NAMALWA (cell line): ENCODE data around the gene ABHD16A.

ENCODE experiments used
- DNase-seq: peaks from one replicate; pipeline ENCODE4 v3.0.0-alpha.2; 2015; ENCODE audit warnings: low spot score

Gene ABHD16A

DNA sequence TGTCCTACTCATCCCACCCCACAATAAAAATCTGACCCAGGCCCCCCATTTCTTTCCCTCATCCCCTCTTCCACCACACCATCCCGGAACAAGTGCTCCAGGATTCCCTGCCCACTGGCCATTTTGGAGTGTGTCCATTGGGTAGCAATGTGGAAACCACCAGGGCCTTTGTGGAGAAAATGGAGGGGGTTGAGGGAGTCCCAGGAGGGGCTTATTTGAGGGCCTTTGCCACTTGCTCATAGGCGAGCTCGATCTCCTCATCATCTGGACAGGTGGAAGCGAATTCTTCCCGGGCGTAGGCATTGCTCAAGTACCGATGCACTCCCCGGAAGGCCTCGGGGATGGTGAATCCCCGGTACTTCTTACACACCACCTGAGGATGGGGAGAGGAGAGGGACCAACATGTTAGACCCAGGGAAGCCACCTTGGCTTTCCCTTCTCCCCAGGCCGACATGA, 27.5 kb upstream of the ABHD16A start:
- DNase-seq: no peak

DNA sequence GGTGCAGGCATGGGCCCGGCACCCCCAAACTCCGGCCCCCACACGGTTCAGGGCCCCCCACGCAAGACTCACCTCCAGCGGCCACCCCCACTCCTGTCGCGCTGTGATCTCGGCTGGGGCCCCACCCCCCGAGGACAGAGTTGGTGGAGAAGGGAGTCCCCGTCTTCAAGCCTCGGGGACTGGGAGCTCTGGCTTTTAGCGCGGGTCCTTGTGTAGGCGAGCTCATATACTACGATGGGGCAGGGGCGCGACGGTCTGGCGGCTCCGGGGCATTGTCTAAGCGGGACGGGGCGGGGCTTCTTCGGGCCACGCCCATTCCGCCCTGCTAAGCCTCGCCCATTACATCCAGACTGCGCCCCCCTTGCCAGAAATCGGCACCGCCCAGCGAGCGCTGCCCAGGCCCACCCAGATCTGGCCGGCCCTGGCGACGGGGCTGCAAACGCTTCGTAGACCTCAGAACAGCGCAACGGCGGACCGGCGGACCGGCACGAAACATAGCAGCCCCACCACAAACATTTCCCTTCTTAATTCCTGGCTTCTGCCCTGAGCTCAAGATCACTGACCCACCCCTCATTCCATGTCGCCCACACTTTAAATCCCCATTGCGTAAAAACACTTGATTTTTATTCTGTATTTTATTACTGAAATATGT, 27.0 kb upstream of the ABHD16A start:
- DNase-seq: peak; percentile 71

DNA sequence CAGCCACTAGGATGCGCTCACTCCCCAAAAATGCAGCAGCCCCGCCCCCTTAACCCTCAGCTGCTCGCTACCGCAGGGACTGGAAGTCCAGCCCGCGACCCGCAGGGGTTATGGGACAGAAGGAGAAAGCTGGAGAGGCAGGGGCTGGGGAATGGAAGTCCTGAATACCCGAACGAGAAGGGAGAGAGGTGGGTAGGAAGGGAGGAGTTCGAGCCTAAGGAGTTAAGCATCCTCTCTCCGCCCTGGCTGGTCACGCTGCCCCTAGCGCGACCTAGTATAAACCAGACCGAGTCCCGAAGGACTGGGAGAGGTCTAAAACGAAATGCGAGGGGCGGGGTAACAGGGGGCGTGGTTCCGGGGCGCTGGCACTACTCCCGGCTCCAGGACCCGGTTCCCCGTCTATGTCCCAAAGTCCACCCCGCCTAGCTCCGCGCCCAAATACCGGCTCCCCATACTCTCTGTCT, 26.4 kb upstream of the ABHD16A start:
- peak; percentile 85 for DNase-seq

DNA sequence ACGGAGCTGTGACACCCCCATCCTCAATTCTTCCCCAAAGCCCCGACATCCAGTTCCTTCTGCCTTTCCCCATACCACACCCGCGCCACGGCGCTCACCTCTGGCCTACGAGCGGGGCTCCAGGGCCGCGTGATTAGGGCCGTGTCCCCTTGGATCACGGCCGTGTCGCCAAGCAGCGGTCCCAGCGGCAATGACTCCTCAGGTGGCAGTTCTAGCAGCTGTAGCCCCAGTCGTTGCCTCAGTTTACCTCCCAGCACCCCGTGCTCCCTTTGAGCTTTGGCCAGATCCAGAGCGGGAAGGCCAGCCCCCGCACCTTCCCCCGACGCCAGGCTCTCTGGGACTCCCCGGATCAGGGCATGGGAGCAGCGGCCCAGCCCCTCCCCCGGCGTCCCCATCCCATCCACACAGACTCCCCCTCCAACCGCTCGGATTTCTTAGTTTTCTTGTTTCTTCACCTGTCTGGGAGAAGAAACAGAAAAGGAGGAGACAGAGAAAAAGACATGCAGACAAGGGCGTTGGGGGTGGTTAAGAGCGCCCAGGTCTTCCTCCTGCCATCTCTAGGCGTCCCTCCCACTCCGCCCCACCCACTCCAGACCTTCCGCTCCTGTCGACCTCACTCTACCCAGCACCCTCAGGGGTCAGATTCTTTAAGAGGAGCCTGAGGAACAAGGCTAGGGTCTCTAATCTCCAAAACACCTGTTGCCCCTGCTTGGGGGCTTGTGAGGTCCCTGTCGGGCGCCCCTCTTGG, 25.8 kb upstream of the ABHD16A start, which contains the start of gene DDAH2:
Gene DDAH2, minus strand, starts transcription at position 533 of the 748 bp plus-strand sequence. Its CDS starts 138 bp downstream, at position 395.
- DNase-seq: no peak

DNA sequence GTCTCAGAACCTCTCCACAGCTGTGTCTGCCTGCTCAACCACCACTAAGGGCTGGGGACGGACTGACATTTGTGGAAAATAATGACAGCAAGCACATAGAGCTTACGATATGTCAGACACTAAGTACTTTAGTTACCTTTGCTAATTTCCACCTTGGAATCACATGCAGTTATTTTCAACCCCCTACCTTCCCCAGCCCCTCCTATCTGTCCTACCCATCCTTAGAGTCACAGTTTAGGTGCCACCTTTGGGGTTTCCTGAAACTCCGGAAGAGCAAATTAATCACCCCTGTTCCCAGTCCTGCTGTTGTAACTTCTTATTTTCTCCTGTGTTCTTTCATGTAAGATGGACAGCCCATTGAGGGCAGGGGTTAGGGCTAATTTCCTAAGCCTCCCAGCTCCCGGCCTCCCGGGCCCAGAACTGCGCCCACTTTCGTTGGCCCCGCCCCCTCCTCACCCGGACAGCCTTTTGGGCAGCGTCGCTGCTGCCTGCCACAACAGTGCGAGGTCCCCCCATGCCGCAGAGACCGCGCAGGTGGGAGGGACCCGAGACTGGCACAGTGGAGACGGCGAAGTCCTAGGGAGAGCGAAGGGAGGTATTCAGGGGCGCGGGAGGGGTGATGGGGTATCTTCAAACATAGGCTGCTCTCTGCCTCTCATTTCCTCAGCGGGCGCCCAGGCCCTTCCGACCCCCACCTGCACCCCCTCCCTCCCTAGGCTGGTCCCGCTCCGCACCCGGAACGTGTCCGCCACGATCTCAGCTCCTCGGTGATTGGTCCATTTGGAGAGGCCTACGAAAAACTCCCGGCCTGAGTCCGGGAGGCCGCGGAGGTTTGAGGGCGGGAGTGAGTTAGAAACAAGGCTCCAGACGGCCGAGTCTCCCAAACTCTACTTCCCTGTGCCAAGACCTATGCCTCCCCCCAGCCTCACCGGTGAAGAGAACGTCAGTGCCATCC, 24.9 kb upstream of the ABHD16A start:
- DNase-seq: peak; percentile 94

DNA sequence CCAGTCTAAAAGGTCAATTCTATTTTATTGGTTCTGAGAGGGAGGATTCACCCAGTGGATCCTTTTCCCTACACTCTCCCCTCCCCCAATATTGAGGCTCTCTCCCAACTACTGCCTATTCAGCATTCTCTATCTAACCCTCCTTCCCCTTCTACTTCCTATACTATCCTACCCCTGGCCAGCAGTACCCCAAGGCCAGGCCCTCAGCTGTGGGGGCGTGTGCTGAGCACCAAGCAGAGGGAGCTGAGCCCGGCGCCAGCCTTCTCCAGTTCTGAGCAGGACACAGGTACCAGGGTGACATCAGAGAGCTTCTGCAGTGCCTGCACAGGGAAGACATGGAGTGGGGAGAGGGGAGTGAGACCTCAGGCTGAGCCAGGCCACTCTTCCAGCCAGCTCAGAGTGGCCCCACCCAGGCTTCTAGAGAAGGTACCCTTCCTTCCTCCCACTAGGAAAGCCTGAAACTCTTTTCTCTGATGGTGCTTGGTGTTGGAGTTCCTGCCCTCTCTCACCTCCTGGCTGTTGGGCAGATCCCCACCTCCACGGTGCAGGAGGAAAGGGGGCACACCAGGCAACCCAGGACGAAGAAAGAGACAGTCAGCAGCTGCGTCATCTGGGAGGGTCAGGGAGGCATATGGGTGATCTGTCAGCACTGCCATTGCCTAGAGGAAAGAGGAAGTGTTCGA, 24.1 kb upstream of the ABHD16A start:
- DNase-seq: no peak

DNA sequence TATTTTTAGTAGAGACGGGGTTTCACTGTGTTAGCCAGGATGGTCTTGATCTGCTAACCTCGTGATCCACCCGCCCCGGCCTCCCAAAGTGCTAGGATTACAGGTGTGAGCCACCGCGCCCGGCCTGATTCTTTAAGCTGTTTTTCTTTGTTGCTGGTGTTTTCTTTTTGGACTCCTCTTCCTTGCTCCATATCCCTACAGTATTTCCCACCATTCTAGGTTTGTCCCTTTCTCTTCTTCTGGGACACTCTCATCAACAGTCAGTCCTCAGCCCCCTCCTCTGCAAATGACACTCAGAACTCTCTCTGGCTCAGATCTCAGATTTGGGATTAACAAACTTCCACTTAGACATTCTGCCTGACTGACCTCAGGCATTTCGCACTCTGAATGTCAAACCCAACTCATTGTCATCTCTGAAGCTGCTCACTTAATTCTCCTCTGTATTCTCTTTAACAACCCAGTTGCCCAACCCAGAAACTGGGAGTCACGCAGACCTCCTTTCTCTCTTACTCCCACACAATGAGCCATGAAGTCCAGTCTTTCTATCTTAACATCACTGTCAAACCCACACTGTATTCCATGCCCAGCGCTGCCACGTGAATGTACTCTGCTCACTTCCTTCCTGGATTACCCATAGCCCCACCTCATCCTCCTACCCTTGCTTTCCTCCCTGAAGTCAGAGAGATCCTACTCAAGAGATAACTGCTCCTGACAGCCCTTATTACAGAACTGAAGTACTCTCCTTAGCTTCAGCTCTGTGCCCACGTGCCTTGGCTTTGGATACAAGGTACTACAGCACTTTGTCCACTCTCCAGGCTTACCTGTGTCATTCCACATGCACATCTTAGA, 22.6 kb upstream of the ABHD16A start:
- DNase-seq: no peak

DNA sequence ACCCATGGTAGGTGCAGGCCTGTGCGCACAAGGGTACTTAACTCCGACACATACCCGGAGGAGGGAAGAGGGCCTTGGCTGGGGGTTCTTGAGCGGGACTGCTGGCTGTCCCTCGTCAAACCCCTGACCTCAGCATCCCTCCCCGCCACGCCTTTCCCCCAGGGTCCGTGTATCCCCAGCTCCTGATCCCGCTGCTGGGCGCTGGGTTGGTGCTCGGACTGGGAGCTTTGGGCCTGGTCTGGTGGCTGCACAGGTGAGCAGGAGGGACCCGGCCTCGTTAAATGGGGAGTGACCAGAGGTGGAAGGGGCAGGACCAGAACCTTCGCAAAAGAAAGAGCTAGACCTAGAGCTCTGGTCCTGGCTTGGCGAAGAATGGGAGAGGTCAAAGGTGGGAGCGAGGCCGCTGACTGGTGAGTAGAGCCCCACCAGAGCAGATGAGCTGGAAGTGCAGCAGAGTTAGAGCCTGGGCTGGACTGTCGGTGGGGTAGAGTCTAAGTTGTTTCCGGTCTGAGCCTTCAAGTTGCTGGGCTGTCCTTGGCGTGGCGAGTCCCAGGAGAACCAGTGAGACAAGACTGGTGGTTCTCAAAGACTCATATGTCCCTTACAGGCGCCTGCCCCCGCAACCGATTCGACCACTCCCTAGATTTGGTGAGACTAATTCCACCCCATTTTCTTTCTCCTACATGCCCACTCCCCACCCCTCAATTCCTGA, 21.0 kb upstream of the ABHD16A start:
- DNase-seq: no peak

DNA sequence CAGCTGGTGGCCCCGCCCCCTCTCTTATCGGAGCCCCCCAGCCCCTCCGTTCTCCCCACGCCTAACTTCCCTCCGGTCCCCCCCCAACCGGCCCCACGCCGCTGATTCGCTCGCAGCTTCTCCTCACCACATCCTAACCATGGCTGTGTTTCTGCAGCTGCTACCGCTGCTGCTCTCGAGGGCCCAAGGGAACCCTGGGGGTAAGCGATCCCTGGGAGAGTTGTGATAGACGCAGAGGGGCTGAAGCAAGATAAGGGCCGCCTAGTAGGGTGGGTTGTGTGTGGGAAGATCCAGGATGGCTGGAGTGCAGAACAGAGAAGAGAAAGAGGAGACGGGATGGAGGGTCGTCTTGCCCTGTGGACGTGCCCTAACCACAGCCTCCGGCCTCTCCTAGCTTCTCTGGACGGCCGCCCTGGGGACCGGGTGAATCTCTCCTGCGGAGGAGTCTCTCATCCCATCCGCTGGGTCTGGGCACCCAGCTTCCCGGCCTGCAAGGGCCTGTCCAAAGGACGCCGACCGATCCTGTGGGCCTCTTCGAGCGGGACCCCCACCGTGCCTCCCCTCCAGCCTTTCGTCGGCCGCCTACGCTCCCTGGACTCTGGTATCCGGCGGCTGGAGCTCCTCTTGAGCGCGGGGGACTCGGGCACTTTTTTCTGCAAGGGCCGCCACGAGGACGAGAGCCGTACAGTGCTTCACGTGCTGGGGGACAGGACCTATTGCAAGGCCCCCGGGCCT, 20.3 kb upstream of the ABHD16A start, which contains the start of gene MPIG6B:
Gene MPIG6B, plus strand, starts transcription at position 129 of the 735 bp plus-strand sequence. Its CDS starts 11 bp downstream, at position 140.
- no peak for DNase-seq

DNA sequence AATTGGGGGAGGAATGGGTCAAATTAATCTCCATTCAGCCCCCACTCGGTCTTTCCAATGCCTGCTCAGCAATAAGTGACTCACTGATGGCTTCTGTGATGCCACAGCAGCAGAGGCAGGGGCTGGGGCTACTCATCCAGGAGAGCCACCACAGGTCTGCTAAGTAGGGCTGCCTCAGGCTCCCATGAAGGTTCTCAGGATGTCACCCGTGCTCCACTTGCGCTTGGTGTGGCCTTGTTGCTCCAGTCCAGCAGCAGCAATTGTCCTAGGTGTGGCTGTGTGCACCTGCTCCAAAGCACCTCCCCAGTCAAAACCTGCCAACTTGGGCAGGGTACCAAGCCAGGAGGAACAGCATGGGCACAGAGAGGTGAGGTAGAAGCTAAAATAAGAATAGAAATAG, 19.0 kb upstream of the ABHD16A start:
- no peak for DNase-seq

DNA sequence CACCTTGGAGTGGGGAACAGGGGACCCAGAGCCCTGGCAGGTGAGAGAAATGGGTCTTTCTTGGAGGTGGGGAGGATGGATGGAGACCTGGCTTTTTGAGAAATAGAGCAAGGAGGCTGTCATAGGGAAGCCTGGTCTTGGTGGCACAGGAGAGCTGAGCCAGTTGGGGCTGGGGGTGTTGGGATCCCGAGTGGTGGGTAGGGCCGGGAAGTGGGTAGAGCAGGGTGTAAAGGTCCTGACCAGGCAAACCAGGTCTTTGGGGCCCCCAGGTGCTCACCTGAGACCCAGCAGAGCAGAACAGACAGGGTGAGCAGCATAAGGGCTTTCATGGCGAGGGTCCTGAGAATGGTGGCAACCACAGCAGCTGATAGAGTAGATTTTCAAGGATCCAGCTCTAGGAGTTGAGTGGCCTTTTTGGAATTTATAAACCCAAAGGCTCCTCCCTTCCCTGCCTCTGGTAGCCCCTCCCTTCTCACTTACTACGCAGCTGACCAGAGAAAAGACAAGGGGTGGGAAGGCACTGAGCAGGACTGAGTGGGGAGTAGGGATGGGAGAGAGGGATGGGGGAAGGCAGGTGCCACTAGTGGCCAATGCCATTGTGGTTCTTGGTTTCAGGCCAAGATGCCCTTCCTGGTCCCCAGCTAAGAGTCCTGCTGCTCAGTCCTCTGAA, 18.4 kb upstream of the ABHD16A start, which contains the start of gene LY6G6C:
Gene LY6G6C, minus strand, starts transcription at position 396 of the 670 bp plus-strand sequence. Its CDS starts 67 bp downstream, at position 329.
- DNase-seq: no peak

DNA sequence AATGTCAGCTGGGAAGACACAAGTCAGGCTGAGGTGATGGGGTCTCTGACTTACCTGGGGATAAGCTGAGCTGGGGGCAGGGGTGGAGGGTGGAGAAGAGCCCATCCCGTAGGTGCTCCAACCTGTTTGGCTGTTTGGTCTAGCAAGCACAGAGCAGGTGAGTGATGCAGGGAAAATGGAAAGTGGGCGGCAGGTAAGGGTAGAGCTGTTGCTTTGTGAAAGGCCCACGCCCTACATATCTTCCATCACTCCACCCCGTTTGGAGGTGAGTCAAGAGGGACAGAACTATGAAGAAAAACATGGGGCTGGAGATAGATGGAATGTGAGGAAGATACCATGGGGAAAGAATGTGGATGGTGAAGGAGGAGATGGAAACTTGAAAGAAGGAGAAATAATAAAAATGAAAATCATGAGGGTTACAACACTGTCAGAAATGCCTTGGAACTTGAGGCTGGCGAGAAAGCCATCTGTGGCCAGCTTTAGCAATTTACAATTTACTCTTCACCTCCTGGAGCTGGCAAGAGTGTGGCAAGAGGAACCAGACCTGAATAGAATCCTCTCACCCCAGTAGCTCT, 17.2 kb upstream of the ABHD16A start:
- DNase-seq: no peak

DNA sequence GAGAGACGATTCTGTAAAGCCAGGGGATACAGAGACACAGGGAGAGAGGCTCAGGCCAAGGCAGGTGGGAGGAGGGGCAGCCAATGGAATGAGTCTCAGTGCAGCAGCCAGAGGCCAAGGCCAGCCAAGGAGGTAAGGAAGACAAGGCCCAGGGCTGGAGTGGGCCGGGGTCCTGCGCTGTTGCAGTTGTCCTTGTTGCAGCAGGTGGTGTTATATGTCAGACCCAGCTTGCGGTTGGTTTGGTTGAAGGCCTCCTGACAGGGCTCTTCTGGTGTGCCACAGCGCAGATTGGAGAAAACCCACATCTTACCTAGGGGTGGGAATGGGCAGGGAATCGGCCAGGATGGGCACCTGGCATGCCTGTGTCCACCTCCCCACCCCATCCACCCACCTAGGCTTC, 15.9 kb upstream of the ABHD16A start:
- DNase-seq: no peak

DNA sequence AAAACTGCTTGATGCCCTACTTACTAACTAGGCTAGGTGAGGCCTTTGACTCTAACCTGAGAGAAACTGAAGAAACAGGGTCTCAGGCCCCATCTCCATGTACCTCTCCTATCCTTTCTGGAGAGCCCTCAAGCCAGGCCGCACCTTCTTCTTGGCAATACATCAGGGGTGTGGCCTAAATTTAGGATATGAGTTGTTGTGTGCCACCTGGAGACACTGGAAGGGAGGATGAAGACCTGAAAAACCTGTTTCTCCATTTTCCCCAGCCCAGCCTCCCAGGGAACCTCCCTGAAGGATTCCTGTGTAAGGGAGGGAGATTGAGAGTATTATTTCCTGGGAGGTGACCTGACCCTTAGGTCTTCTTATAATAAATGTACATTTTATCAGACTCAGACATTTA, 15.1 kb upstream of the ABHD16A start:
- no peak for DNase-seq

DNA sequence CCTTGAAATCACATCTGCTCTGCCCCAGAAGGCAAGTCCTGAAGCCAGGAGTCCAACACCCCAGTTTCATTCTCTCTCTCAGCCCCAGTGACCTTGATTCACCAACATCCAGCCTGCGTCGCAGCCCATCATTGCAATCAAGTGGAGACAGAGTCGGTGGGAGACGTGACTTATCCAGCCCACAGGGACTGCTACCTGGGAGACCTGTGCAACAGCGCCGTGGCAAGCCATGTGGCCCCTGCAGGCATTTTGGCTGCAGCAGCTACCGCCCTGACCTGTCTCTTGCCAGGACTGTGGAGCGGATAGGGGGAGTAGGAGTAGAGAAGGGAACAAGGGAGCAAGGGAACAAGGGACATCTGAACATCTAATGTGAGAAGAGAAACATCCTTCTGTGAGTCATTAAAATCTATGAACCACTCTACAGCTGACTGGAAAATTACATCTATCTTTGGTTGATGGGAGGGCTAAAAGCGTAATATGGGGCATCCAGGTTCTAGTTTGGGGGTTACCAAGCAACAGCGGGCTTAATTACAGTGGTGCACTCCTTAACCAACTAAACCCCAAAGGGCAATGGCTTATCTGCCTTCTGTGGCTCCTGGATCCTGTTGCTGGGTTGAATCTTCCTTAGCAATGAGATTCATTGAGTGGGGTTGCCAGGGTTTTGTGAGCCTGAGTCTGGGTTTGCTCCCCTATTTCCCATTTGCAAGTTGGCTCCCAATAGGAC, 14.5 kb upstream of the ABHD16A start:
- no peak for DNase-seq

DNA sequence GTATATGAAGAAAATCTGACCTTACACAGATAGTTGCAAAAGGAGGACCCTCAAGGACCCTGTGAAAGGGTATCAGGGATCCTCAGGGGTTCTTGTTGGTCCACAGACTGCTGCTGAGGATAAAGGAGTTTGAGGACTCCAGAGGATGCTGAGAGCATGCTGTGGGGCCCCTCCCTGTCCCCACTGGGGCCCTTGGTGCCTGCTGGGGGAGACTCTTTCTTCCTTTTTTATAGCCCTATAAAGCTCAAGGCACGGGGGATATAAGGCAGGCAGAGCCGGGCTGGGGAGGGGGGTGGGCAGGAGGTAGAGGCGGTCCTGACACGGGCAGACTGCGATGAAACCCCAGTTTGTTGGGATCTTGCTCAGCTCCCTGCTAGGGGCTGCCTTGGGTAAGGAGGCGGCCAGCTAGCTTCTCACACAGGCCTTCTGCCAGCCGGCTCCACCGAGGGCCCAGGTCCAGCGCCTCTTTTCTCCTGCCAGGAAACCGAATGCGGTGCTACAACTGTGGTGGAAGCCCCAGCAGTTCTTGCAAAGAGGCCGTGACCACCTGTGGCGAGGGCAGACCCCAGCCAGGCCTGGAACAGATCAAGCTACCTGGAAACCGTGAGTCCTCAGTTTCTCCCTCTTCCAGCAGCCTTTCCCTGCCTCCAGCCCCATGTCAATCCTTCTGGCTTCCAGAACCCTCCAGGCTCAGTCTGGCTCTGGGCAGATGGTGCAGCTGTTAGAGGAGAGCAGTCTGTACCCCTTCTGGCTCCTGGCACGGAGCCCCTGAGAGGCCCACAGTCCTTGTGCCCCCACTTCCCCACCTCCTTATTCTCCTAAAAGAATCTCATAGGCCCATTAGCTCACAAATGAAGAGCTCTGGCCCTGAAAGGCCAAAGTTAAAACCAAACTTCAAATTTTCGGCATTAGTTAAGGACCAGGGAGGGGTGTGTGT, 12.2 kb upstream of the ABHD16A start, which contains the start of gene LY6G6D:
Gene LY6G6D, plus strand, starts transcription at position 327 of the 937 bp plus-strand sequence. Its CDS starts 8 bp downstream, at position 335.
- no peak for DNase-seq
